ENCODE results near the gene LCE3E.
"Not testable (repeated sequence)": the region's sequence is repeated elsewhere in the genome, so short reads cannot be mapped to it uniquely, and the experiment has no call there.

LCE3E gene, protein sequence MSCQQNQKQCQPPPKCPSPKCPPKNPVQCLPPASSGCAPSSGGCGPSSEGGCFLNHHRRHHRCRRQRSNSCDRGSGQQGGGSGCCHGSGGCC

DNA sequence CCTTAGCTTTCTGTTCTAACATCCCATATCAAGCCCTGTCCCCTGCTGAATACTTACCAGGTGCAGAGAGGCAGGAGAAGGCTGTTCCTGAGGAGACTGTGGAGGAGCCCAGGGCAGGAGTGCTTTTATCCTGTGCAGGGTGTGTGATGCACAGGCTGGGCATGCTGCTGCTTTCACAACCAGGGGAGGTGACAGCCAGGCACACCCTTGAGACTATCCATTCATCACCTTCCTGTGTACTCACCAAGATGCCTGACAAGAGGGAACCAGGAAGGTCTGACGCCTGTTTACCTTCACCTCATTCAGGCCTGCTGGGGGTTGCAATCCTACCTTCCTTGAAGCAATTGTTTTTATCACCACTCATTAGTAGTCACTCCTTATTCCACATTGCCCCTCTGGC lies at the start of gene LCE3E:
Gene LCE3E (minus strand): TSS at position 100 of the 400 bp plus-strand sequence. CDS start 572 bp downstream, outside the sequence.
- no peak for DNase-seq (ENCODE audit: low read depth in 2 of 2)

GRCh38 chr1:152613511-152613910 lies 46.9 kb upstream of the LCE3E start, which contains the start of gene LCE3B:
TSS of gene LCE3B (plus strand) at chr1:152613811. CDS start at chr1:152613811, 0 bp downstream.
- no peak for DNase-seq (ENCODE audit: low read depth in 2 of 2)

DNA sequence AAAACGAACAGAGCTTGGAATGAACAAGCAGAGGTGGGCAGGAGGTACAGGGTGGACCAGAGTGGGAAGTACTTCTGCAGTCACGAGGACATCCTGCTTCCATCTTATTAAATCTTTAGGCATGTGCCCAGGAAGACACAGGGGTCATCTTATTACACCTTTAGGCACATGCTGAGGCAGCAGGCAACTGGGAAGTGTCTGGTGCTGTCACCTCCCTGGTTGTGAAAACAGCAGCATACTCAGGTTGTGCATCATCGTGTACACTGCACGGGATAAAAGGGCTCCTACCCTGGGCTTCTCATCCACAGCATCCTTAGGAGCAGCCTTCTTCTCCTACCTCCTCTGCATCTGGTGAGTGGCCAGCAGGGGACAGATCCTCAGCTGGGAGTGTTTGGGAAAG lies 33.4 kb upstream of the LCE3E start, which contains the start of gene LCE3C:
Gene LCE3C (plus strand): TSS at position 301 of the 400 bp plus-strand sequence. CDS start 498 bp downstream, outside the sequence.
- no peak for DNase-seq (ENCODE audit: low read depth in 2 of 2)

DNA sequence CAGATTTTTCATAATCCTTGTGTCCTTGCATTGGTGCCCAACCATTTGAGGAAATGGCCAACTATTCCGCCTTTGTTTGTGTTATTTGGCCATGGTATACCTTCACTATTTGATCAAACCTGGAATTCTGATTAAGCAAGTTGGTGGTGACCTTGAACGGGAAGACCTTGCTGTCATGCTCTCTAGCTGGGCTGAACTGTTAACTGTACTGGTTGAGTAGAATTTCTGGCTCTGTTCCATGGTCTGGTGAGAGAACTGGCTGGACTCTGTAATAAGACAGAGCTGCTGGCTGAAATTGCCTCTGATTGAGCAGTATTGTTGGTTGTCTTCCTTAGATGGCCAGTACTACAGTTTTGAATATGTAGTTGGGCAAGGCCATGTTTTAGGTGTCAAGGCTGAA lies 30.4 kb upstream of the LCE3E start:
- DNase-seq (ENCODE audit: low read depth in 2 of 2), result no peak

GRCh38 chr1:152585586-152585985 lies 19.0 kb upstream of the LCE3E start:
- DNase-seq (ENCODE audit: low read depth in 2 of 2), result no peak

- no peak for DNase-seq (ENCODE audit: low read depth in 2 of 2)
Observed at GRCh38 chr1:152582647-152583046, 16.1 kb upstream of the LCE3E start.

- no peak for DNase-seq (ENCODE audit: low read depth in 2 of 2)
Observed at GRCh38 chr1:152580433-152580832, 13.9 kb upstream of the LCE3E start, which contains the start of gene LCE3D. TSS of gene LCE3D (minus strand) at chr1:152580516. CDS start at chr1:152579936, 580 bp downstream.

DNA sequence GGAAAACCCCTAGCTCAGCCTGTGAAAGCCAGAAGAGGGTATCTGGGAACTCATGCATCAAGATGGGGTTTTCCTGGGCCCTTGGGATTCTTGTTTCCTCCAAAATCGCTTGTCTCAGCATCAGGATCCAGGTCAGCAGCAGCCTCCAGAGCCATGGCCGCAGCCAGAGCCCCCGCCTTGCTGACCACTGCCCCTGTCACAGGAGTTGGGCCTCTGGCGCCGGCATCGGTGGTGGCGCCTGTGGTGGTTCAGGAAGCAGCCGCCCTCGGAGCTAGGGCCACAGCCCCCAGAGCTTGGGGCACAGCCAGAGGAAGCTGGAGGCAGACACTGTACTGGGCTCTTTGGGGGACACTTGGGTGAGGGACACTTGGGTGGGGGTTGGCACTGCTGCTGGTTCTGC lies 12.9 kb upstream of the LCE3E start:
- DNase-seq (ENCODE audit: low read depth in 2 of 2), result not testable (repeated sequence)

GRCh38 chr1:152577168-152577567 lies 10.6 kb upstream of the LCE3E start:
- peak in 1 of 2 donors; percentile 8 for DNase-seq (ENCODE audit: low read depth in 2 of 2)

DNA sequence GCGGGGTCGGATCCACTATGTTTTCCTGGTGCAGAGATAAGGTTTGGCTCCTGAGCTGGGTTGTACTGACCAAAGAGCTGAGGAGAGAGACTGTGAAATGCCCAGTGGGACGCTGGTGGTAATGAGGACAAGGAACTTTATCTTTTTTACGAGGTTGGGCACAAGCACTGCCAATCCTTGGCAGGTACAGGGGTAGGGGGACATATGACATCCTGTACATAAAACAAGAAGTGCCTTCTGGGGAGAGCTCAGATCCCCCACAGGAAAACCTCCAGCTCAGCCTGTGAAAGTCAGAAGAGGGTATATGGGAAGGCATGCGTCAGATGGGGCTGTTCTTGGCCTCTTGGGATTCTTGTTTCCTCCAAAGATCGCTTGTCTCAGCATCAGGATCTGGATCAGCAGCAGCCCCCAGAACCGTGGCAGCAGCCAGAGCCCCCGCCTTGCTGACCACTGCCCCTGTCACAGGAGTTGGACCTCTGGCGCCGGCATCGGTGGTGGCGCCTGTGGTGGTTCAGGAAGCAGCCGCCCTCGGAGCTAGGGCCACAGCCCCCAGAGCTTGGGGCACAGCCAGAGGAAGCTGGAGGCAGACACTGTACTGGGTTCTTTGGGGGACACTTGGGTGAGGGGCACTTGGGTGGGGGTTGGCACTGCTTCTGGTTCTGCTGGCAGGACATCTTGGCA lies 905 bp downstream of the LCE3E start:
- no peak for DNase-seq (ENCODE audit: low read depth in 2 of 2)

DNA sequence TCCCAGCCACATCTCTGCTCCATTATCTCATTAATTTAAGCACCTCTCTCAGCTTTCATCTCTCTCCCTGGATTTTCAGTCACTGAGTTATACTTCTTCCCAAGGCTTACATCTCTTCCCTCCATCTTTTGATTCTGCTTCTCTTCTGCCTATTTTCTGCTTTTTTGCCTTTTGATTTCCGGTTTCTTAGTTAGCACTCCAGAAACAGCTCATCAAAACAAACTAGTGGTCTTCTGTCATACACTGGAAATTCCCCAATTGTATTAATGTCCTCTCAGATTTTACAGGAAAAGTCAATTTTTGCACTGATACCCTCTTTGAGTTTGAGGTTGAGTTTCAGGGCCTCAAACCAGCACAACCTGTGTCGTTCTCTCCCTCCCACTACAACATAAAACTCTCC lies 1.5 kb downstream of the LCE3E start:
- no peak for DNase-seq (ENCODE audit: low read depth in 2 of 2)

GRCh38 chr1:152548358-152548757 lies 18.2 kb downstream of the LCE3E start:
- not testable (repeated sequence) for DNase-seq (ENCODE audit: low read depth in 2 of 2)

GRCh38 chr1:152546704-152547103 lies 19.9 kb downstream of the LCE3E start:
- DNase-seq (ENCODE audit: low read depth in 2 of 2), result no peak

DNA sequence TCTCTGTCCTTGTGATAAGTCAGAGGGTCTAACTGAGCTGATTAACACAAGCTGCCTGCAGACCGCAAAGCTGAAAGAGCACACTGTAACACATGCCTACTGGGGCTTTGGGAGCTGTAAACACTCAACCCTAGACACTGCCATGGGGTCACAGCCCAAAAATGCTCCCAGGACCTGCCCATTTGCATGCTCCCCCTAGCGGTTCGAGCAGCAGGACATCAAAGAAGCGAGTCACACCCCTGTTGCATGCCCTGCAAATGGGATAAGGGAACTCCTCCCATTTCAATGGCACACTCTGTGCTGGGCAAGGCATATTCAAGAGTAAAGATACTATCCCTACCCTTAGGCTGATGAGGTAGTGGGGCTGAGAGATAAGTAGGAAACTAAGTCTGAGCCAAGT lies 22.8 kb downstream of the LCE3E start:
- DNase-seq (ENCODE audit: low read depth in 2 of 2), result no peak

- no peak for DNase-seq (ENCODE audit: low read depth in 2 of 2)
Observed at GRCh38 chr1:152539901-152540300, 26.7 kb downstream of the LCE3E start.

- DNase-seq (ENCODE audit: low read depth in 2 of 2), result no peak
Observed at GRCh38 chr1:152537496-152537895, 29.1 kb downstream of the LCE3E start.

DNA sequence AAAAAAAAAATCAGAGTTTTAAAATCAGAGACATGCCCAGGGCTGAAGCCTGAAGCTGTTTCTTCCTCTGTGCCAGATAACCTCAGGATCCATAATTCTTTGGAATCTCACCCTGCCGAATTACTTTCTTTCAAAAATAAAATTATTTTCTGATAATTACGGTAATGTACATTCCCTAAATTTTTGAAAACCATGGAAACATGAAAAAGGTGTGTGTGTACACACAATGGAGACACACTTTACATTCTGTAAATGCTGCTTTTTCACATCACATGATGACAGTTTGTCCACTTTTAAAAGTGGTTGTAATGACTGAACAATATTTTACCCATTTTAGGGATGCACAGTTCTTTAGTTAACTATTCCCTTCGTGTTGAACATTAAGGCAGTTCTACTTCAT lies 30.8 kb downstream of the LCE3E start:
- DNase-seq (ENCODE audit: low read depth in 2 of 2), result no peak

- no peak for DNase-seq (ENCODE audit: low read depth in 2 of 2)
Observed at GRCh38 chr1:152533327-152533938, 33.1 kb downstream of the LCE3E start.

DNA sequence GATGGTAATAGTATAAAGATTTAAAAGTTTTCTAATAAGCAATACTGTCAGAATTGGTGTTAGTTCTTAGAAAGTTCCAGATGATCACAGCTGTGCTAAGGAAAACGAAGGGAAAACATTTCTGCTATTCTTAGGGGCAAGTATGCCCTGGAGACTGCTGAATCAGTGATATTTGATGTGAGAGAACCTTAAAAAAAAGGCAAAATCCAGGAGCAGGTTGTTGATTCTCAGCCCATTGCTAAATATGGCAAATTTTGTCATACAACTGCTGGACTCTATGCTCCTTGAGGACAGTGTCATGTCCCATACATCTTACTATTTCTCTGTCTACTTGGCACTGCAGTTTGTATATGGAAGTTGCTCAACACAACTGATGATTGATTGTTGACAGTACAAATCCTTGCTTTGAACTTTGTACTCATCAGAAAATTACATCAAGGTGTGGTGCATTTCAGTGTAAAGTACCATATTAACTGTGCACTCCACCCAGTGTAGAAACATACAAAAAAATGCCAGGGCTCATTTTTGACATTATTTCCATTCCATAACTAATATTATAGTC lies 41.4 kb downstream of the LCE3E start:
- DNase-seq (ENCODE audit: low read depth in 2 of 2), result no peak

- no peak for DNase-seq (ENCODE audit: low read depth in 2 of 2)
Observed at GRCh38 chr1:152520561-152521090, 46.0 kb downstream of the LCE3E start.

DNA sequence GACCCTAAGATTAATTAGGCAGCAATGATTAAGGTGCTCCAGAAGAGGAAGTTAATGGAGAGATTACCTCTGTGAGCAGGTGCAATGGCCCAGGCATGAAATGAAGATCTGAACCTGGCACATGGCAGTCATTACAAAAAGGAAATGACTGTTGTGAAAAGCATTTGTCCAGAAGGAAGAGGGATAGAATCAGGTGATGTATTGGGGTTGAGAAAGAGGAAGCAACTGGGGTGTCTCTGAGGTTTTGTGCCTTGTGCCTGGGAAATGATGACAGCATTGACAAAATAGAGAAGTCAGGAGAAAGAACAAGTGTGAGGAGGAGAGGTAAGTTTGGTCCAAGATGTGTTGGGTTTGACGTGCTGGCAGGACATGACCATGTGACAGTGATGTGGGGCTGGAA lies 46.7 kb downstream of the LCE3E start:
- no peak for DNase-seq (ENCODE audit: low read depth in 2 of 2)

DNA sequence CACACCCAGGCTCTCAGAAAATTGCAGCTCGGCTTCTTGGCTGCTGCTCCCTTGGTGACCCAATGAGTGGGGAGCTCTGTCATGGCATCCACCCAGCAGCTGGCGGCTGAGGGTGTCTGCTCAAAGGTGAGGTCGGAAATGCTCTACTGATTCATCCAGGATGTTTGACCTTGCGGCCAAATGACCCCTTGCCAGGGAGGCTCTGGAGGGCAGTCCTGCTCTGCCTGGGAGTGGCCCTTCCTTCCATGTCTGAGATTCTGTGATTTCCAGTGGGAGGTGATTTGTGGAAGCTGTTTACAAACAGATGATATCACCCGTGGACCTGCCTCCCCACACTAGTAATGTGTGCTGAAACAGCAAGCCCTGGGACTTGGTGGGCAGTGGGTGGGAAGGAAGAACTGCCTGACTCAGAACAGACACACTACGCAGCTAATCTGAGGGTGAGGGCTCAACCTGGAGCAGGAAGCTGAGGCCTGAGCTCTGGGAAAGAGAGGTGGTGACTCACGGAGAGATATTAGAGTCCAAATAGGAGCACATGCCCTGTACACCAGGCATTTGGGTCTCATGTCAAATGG lies 49.3 kb downstream of the LCE3E start:
- no peak for DNase-seq (ENCODE audit: low read depth in 2 of 2)
